HEK293 (cell line): ENCODE results near the gene FOXO1.

ENCODE experiments used
- CTCF ChIA-PET: fragments of 350-600 bp; formaldehyde crosslinking; extraction: SDS; loops from one replicate; lab custom pipeline; 2021; ENCODE audit warnings: antibody characterized with exemption; lab: Yijun Ruan, JAX
- POLR2A ChIA-PET: fragments of 300-600 bp; formaldehyde crosslinking; extraction: SDS; loops from one replicate; lab custom pipeline; 2020; ENCODE audit warnings: antibody characterized with exemption, inconsistent platforms; lab: Yijun Ruan, JAX
- H3K27ac ChIP-seq: fragments of 200-500 bp; sonication (Bioruptor generic); 2 replicates; pipeline ENCODE4 v1.5.1; 2014; ENCODE audit warnings: low read depth, low read length, control low read depth, inconsistent platforms; ENCODE audit errors: extremely low read depth
- H3K36me3 ChIP-seq, 2 experiments: fragments of 200-500 bp in 1 of 2; sonication (Bioruptor generic) in 1 of 2; 1 replicate in 1 of 2; 2 replicates in 1 of 2; pipeline ENCODE4 v1.5.1; 2014 to 2017; ENCODE audit warnings: inconsistent platforms in 2 of 2, low read length in 2 of 2; ENCODE audit not compliant: control insufficient read depth in 2 of 2, insufficient read depth in 1 of 2
- H3K4me1 ChIP-seq: fragments of 200-500 bp; sonication (Bioruptor generic); 2 replicates; pipeline ENCODE4 v1.5.1; 2014; ENCODE audit warnings: mild to moderate bottlenecking, low read length, inconsistent platforms; ENCODE audit not compliant: control insufficient read depth, insufficient read depth
- H3K4me3 ChIP-seq: 2 replicates; pipeline ENCODE4 v1.5.1; 2011; ENCODE audit warnings: low read depth, mild to moderate bottlenecking, control low read depth, low read length, moderate library complexity
- H3K9me3 ChIP-seq: fragments of 200-500 bp; sonication (Bioruptor generic); 2 replicates; pipeline ENCODE4 v1.5.1; 2014; ENCODE audit warnings: low read depth, low read length, inconsistent platforms; ENCODE audit not compliant: control insufficient read depth, insufficient read depth
- FEZF1 ChIP-seq: fragments of 450-650 bp; formaldehyde crosslinking; IDR thresholded peaks from 2 replicates; pipeline ENCODE4 v1.5.1; 2016; ENCODE audit warnings: missing biosample characterization, missing genetic modification characterization
- KLF10 ChIP-seq: fragments of 450-650 bp; IDR thresholded peaks from 2 replicates; pipeline ENCODE4 v1.5.1; 2018; ENCODE audit warnings: missing biosample characterization, mild to moderate bottlenecking, missing genetic modification characterization
- OVOL3 ChIP-seq: fragments of 450-650 bp; formaldehyde crosslinking; IDR thresholded peaks from 2 replicates; pipeline ENCODE4 v1.5.1; 2016; ENCODE audit warnings: missing biosample characterization, missing genetic modification characterization
- RBAK ChIP-seq: fragments of 450-650 bp; formaldehyde crosslinking; IDR thresholded peaks from 2 replicates; pipeline ENCODE4 v1.5.1; 2016; ENCODE audit warnings: missing biosample characterization, missing genetic modification characterization
- SETDB1 ChIP-seq: IDR thresholded peaks from one replicate; pipeline ENCODE4 v1.6.1; 2017; ENCODE audit warnings: mild to moderate bottlenecking, low read length, moderate library complexity, mixed read lengths; ENCODE audit not compliant: insufficient read length
- ZNF112 ChIP-seq: fragments of 450-650 bp; formaldehyde crosslinking; IDR thresholded peaks from 2 replicates; pipeline ENCODE4 v1.5.0; 2017; ENCODE audit warnings: missing biosample characterization, missing genetic modification characterization
- ZNF16 ChIP-seq: fragments of 450-650 bp; formaldehyde crosslinking; IDR thresholded peaks from 2 replicates; pipeline ENCODE4 v1.5.1; 2016; ENCODE audit warnings: low read depth, missing biosample characterization, missing genetic modification characterization
- ZNF175 ChIP-seq: fragments of 450-650 bp; formaldehyde crosslinking; IDR thresholded peaks from 2 replicates; pipeline ENCODE4 v1.5.1; 2016; ENCODE audit warnings: missing biosample characterization, missing genetic modification characterization
- ZNF23 ChIP-seq: fragments of 450-650 bp; formaldehyde crosslinking; IDR thresholded peaks from 2 replicates; pipeline ENCODE4 v1.5.1; 2016; ENCODE audit warnings: missing biosample characterization, missing genetic modification characterization, borderline replicate concordance
- ZNF423 ChIP-seq: fragments of 450-650 bp; formaldehyde crosslinking; IDR thresholded peaks from 2 replicates; pipeline ENCODE4 v1.5.1; 2016; ENCODE audit warnings: missing biosample characterization, missing genetic modification characterization
- ZNF629 ChIP-seq: fragments of 450-650 bp; formaldehyde crosslinking; IDR thresholded peaks from 2 replicates; pipeline ENCODE4 v1.5.1; 2017; ENCODE audit warnings: missing biosample characterization, missing genetic modification characterization
- ZSCAN30 ChIP-seq: fragments of 450-650 bp; IDR thresholded peaks from 2 replicates; pipeline ENCODE4 v1.5.1; 2018; ENCODE audit warnings: missing biosample characterization, mild to moderate bottlenecking, missing genetic modification characterization, moderate library complexity
- TF ChIP-seq, protein P1 (sequence below): fragments of 450-650 bp; formaldehyde crosslinking; IDR thresholded peaks from 2 replicates; pipeline ENCODE4 v1.5.1; 2016; ENCODE audit warnings: missing biosample characterization, missing genetic modification characterization, borderline replicate concordance
- TF ChIP-seq, protein P2 (sequence below): fragments of 450-650 bp; formaldehyde crosslinking; IDR thresholded peaks from 2 replicates; pipeline ENCODE4 v1.5.1; 2016; ENCODE audit warnings: missing biosample characterization, missing genetic modification characterization
- TF ChIP-seq, protein P3 (sequence below): fragments of 450-650 bp; formaldehyde crosslinking; IDR thresholded peaks from 2 replicates; pipeline ENCODE4 v1.5.1; 2016; ENCODE audit warnings: missing biosample characterization, missing genetic modification characterization
- TF ChIP-seq, protein P4 (sequence below): fragments of 450-650 bp; formaldehyde crosslinking; IDR thresholded peaks from 2 replicates; pipeline ENCODE4; 2016; ENCODE audit warnings: missing biosample characterization, missing genetic modification characterization
- TF ChIP-seq, protein P5 (sequence below): IDR thresholded peaks from 2 replicates; pipeline ENCODE4 v1.6.1; 2011; ENCODE audit warnings: mild to moderate bottlenecking, low read depth, low read length, borderline replicate concordance
- TF ChIP-seq, protein P6 (sequence below): fragments of 450-650 bp; formaldehyde crosslinking; IDR thresholded peaks from 2 replicates; pipeline ENCODE4 v1.5.1; 2016; ENCODE audit warnings: missing biosample characterization, missing genetic modification characterization
- TF ChIP-seq, protein P7 (sequence below): fragments of 450-650 bp; formaldehyde crosslinking; IDR thresholded peaks from 2 replicates; pipeline ENCODE4 v1.5.1; 2016; ENCODE audit warnings: missing biosample characterization, missing genetic modification characterization

FOXO1 gene

DNA sequence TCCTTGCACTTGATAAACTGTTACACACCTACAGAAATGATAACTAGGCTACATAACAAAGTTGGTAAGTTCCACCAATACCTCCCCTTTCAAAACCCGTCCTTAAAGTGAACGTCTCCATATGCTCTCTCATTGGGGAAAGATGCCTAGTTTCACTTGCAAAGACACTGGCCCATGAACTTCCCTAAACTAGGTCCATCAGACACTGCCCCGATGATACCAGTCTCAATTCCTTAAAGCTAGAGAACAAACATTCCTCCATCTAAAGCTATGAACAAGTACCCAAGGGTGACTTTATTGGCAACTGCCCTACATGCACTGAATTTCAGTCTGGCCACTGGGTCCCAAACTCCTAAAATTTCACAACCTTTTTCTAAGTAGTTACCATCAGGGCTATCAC lies 39.9 kb downstream of the FOXO1 start (continued):
- TF ChIP-seq, protein P1, sequence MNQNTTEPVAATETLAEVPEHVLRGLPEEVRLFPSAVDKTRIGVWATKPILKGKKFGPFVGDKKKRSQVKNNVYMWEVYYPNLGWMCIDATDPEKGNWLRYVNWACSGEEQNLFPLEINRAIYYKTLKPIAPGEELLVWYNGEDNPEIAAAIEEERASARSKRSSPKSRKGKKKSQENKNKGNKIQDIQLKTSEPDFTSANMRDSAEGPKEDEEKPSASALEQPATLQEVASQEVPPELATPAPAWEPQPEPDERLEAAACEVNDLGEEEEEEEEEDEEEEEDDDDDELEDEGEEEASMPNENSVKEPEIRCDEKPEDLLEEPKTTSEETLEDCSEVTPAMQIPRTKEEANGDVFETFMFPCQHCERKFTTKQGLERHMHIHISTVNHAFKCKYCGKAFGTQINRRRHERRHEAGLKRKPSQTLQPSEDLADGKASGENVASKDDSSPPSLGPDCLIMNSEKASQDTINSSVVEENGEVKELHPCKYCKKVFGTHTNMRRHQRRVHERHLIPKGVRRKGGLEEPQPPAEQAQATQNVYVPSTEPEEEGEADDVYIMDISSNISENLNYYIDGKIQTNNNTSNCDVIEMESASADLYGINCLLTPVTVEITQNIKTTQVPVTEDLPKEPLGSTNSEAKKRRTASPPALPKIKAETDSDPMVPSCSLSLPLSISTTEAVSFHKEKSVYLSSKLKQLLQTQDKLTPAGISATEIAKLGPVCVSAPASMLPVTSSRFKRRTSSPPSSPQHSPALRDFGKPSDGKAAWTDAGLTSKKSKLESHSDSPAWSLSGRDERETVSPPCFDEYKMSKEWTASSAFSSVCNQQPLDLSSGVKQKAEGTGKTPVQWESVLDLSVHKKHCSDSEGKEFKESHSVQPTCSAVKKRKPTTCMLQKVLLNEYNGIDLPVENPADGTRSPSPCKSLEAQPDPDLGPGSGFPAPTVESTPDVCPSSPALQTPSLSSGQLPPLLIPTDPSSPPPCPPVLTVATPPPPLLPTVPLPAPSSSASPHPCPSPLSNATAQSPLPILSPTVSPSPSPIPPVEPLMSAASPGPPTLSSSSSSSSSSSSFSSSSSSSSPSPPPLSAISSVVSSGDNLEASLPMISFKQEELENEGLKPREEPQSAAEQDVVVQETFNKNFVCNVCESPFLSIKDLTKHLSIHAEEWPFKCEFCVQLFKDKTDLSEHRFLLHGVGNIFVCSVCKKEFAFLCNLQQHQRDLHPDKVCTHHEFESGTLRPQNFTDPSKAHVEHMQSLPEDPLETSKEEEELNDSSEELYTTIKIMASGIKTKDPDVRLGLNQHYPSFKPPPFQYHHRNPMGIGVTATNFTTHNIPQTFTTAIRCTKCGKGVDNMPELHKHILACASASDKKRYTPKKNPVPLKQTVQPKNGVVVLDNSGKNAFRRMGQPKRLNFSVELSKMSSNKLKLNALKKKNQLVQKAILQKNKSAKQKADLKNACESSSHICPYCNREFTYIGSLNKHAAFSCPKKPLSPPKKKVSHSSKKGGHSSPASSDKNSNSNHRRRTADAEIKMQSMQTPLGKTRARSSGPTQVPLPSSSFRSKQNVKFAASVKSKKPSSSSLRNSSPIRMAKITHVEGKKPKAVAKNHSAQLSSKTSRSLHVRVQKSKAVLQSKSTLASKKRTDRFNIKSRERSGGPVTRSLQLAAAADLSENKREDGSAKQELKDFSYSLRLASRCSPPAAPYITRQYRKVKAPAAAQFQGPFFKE (tag by site-specific recombination): no peak
- TF ChIP-seq, protein P2, sequence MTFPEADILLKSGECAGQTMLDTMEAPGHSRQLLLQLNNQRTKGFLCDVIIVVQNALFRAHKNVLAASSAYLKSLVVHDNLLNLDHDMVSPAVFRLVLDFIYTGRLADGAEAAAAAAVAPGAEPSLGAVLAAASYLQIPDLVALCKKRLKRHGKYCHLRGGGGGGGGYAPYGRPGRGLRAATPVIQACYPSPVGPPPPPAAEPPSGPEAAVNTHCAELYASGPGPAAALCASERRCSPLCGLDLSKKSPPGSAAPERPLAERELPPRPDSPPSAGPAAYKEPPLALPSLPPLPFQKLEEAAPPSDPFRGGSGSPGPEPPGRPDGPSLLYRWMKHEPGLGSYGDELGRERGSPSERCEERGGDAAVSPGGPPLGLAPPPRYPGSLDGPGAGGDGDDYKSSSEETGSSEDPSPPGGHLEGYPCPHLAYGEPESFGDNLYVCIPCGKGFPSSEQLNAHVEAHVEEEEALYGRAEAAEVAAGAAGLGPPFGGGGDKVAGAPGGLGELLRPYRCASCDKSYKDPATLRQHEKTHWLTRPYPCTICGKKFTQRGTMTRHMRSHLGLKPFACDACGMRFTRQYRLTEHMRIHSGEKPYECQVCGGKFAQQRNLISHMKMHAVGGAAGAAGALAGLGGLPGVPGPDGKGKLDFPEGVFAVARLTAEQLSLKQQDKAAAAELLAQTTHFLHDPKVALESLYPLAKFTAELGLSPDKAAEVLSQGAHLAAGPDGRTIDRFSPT (tag by site-specific recombination): no peak
- TF ChIP-seq ZNF23: no peak
- TF ChIP-seq ZSCAN30 (tag by site-specific recombination): no peak
- TF ChIP-seq, protein P3, sequence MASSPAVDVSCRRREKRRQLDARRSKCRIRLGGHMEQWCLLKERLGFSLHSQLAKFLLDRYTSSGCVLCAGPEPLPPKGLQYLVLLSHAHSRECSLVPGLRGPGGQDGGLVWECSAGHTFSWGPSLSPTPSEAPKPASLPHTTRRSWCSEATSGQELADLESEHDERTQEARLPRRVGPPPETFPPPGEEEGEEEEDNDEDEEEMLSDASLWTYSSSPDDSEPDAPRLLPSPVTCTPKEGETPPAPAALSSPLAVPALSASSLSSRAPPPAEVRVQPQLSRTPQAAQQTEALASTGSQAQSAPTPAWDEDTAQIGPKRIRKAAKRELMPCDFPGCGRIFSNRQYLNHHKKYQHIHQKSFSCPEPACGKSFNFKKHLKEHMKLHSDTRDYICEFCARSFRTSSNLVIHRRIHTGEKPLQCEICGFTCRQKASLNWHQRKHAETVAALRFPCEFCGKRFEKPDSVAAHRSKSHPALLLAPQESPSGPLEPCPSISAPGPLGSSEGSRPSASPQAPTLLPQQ (tag by site-specific recombination): no peak
- TF ChIP-seq FEZF1 (tag by site-specific recombination): no peak
- TF ChIP-seq, protein P4, sequence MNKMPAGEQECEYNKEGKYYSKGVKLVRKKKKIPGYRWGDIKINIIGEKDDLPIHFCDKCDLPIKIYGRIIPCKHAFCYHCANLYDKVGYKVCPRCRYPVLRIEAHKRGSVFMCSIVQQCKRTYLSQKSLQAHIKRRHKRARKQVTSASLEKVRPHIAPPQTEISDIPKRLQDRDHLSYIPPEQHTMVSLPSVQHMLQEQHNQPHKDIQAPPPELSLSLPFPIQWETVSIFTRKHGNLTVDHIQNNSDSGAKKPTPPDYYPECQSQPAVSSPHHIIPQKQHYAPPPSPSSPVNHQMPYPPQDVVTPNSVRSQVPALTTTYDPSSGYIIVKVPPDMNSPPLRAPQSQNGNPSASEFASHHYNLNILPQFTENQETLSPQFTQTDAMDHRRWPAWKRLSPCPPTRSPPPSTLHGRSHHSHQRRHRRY (tag by site-specific recombination): no peak
- no peak for TF ChIP-seq ZNF112 (tag by site-specific recombination)
- TF ChIP-seq, protein P5, sequence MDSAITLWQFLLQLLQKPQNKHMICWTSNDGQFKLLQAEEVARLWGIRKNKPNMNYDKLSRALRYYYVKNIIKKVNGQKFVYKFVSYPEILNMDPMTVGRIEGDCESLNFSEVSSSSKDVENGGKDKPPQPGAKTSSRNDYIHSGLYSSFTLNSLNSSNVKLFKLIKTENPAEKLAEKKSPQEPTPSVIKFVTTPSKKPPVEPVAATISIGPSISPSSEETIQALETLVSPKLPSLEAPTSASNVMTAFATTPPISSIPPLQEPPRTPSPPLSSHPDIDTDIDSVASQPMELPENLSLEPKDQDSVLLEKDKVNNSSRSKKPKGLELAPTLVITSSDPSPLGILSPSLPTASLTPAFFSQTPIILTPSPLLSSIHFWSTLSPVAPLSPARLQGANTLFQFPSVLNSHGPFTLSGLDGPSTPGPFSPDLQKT: no peak
- no peak for TF ChIP-seq SETDB1

DNA sequence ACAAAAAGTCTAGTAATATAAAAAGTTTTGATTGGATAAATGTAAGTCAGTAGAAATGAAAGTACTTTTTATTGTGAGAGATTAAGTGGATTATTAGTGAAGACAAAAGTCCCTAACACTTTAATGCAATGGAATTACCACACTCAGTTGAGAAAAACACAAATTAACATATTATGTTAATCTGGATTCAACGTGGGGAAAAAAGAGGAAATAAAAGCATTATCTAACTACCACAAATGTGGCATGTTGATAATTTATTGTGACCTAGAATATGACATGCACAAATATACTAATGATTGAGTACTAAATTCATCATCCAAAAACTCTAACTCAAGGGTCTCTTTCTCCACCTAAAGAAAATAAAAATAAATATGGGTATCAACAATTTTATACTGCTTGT lies 41.5 kb downstream of the FOXO1 start:
- Histone ChIP-seq H3K27ac (no peak overlapping the region), H3K4me1 (peaks cover 18% of the 10 kb centered on the region), H3K9me3 (no peaks in the 10 kb centered on the region), H3K4me3 (no peak overlapping the region), H3K36me3 (no peaks in the 10 kb centered on the region)
- POLR2A ChIA-PET: no interaction called here
- CTCF ChIA-PET: no interaction called here
- TF ChIP-seq ZNF16 (no peak), ZNF423 (tag by site-specific recombination) (no peak), RBAK (tag by site-specific recombination) (no peak), OVOL3 (tag by site-specific recombination) (no peak), ZNF175 (tag by site-specific recombination) (no peak), ZNF629 (tag by site-specific recombination) (no peak), KLF10 (tag by site-specific recombination) (no peak)
- TF ChIP-seq, protein P6, sequence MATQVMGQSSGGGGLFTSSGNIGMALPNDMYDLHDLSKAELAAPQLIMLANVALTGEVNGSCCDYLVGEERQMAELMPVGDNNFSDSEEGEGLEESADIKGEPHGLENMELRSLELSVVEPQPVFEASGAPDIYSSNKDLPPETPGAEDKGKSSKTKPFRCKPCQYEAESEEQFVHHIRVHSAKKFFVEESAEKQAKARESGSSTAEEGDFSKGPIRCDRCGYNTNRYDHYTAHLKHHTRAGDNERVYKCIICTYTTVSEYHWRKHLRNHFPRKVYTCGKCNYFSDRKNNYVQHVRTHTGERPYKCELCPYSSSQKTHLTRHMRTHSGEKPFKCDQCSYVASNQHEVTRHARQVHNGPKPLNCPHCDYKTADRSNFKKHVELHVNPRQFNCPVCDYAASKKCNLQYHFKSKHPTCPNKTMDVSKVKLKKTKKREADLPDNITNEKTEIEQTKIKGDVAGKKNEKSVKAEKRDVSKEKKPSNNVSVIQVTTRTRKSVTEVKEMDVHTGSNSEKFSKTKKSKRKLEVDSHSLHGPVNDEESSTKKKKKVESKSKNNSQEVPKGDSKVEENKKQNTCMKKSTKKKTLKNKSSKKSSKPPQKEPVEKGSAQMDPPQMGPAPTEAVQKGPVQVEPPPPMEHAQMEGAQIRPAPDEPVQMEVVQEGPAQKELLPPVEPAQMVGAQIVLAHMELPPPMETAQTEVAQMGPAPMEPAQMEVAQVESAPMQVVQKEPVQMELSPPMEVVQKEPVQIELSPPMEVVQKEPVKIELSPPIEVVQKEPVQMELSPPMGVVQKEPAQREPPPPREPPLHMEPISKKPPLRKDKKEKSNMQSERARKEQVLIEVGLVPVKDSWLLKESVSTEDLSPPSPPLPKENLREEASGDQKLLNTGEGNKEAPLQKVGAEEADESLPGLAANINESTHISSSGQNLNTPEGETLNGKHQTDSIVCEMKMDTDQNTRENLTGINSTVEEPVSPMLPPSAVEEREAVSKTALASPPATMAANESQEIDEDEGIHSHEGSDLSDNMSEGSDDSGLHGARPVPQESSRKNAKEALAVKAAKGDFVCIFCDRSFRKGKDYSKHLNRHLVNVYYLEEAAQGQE (tag by site-specific recombination): no peak
- TF ChIP-seq, protein P7, sequence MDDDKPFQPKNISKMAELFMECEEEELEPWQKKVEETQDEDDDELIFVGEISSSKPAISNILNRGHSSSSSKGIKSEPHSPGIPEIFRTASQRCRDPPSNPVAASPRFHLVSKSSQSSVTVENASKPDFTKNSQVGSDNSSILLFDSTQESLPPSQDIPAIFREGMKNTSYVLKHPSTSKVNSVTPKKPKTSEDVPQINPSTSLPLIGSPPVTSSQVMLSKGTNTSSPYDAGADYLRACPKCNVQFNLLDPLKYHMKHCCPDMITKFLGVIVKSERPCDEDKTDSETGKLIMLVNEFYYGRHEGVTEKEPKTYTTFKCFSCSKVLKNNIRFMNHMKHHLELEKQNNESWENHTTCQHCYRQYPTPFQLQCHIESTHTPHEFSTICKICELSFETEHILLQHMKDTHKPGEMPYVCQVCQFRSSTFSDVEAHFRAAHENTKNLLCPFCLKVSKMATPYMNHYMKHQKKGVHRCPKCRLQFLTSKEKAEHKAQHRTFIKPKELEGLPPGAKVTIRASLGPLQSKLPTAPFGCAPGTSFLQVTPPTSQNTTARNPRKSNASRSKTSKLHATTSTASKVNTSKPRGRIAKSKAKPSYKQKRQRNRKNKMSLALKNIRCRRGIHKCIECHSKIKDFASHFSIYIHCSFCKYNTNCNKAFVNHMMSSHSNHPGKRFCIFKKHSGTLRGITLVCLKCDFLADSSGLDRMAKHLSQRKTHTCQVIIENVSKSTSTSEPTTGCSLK: no peak
